Epithelial cell of proximal tubule (primary cell): ENCODE measurements around the gene ALX4. TPM values are rescaled to one million over a fixed set of nuclear protein-coding genes. Genes with fewer than 3 reads are reported as not detected.

Experiments used
- DNase-seq: peaks from one replicate; pipeline ENCODE4 v3.0.0-alpha.2; 2011; ENCODE audit warnings: low read depth
- H3K4me3 ChIP-seq: 2 replicates; pipeline ENCODE4 v1.5.1; 2011; ENCODE audit warnings: low read depth, mild to moderate bottlenecking, low read length
- CTCF ChIP-seq: conservative IDR thresholded peaks from 2 replicates; pipeline ENCODE4 v1.5.1; 2012; ENCODE audit warnings: low read depth, mild to moderate bottlenecking, low read length
- total RNA-seq: library from RNA; depleted of rRNA; stranded (reverse); fragments of >200 nt; gene quantifications from 2 replicates; pipeline ENCODE4 v1.2.3, GENCODE V29; 2015

Gene ALX4
- total RNA-seq, 1 donor from 2014 or later, result not detected

- no peak for TF ChIP-seq CTCF
- no peak overlapping the region for H3K4me3 ChIP-seq
- DNase-seq, result no peak
Measured at GRCh38 chr11:44277196-44278090, 32.5 kb downstream of the ALX4 start.

GRCh38 chr11:44275961-44276550, 33.9 kb downstream of the ALX4 start:
- TF ChIP-seq CTCF, result no peak
- no peak for DNase-seq
- no peak overlapping the region for H3K4me3 ChIP-seq

GRCh38 chr11:44275241-44275640, 34.7 kb downstream of the ALX4 start:
- no peak for TF ChIP-seq CTCF
- H3K4me3 ChIP-seq, result no peak overlapping the region

GRCh38 chr11:44274404-44274803, 35.5 kb downstream of the ALX4 start:
- no peak for TF ChIP-seq CTCF
- DNase-seq, result no peak
- no peak overlapping the region for H3K4me3 ChIP-seq

More at GRCh38 chr11:44275241-44275640, 34.7 kb downstream of the ALX4 start:
- DNase-seq, result no peak

- no peak overlapping the region for H3K4me3 ChIP-seq
- DNase-seq, result no peak
- TF ChIP-seq CTCF, result no peak
Measured at GRCh38 chr11:44271286-44271685, 38.7 kb downstream of the ALX4 start.

- no peak for TF ChIP-seq CTCF
- no peak overlapping the region for H3K4me3 ChIP-seq
- DNase-seq, result no peak
Measured at GRCh38 chr11:44270403-44271273, 39.3 kb downstream of the ALX4 start.
